Fibroblast of lung (primary cell): ENCODE measurements around the gene OR6X1. TPM values are rescaled to one million over a fixed set of nuclear protein-coding genes. Genes with fewer than 3 reads are reported as not detected.
"Not testable (repeated sequence)": the region's sequence is repeated elsewhere in the genome, so short reads cannot be mapped to it uniquely, and the experiment has no call there.

Experiments used
- DNase-seq, 2 donors: peaks; one replicate each; pipeline versions ENCODE4 v3.0.0 to v3.0.0-alpha.2; 2010; ENCODE audit warnings: low read depth in 2 of 2
- H2AFZ ChIP-seq: 2 replicates; pipeline ENCODE4 v1.5.1; 2012; ENCODE audit warnings: low read length, control low read depth, inconsistent platforms
- H3K27ac ChIP-seq: 2 replicates; pipeline ENCODE4 v1.5.1; 2011; ENCODE audit warnings: low read length, control low read depth; ENCODE audit not compliant: insufficient read depth
- H3K27me3 ChIP-seq: 2 replicates; pipeline ENCODE4 v1.5.1; 2011; ENCODE audit warnings: mild to moderate bottlenecking, low read length; ENCODE audit not compliant: control insufficient read depth, insufficient read depth
- H3K36me3 ChIP-seq: 2 replicates; pipeline ENCODE4 v1.5.1; 2011; ENCODE audit warnings: low read length; ENCODE audit not compliant: control insufficient read depth, insufficient read depth
- H3K4me1 ChIP-seq: 2 replicates; pipeline ENCODE4 v1.5.1; 2011; ENCODE audit warnings: low read length; ENCODE audit not compliant: control insufficient read depth, insufficient read depth; ENCODE audit errors: extremely low read depth
- H3K4me2 ChIP-seq: 2 replicates; pipeline ENCODE4 v1.5.1; 2011; ENCODE audit warnings: low read length, control low read depth; ENCODE audit not compliant: insufficient read depth; ENCODE audit errors: extremely low read depth
- H3K4me3 ChIP-seq, 4 experiments: fragments of 200-600 bp in 1 of 4; sonication (generic) in 1 of 4; replicated peaks in 1 of 4; 2 replicates each; pipeline ENCODE4 v1.5.1; 2011 to 2016; ENCODE audit warnings: low read length in 4 of 4, low read depth in 3 of 4, mild to moderate bottlenecking in 3 of 4, control low read depth in 2 of 4, inconsistent platforms in 1 of 4, mixed read lengths in 1 of 4; ENCODE audit not compliant: insufficient read depth in 1 of 4; ENCODE audit errors: control extremely low read depth in 1 of 4
- H3K79me2 ChIP-seq: 2 replicates; pipeline ENCODE4 v1.5.1; 2012; ENCODE audit warnings: mild to moderate bottlenecking, low read length, inconsistent platforms; ENCODE audit not compliant: control insufficient read depth, insufficient read depth
- H3K9ac ChIP-seq: 2 replicates; pipeline ENCODE4 v1.5.1; 2011; ENCODE audit warnings: mild to moderate bottlenecking, low read length, control low read depth; ENCODE audit not compliant: insufficient read depth
- H3K9me3 ChIP-seq: 2 replicates; pipeline ENCODE4 v1.5.1; 2012; ENCODE audit warnings: low read depth, low read length; ENCODE audit not compliant: control insufficient read depth, insufficient read depth
- H4K20me1 ChIP-seq: 2 replicates; pipeline ENCODE4 v1.5.1; 2011; ENCODE audit warnings: low read length; ENCODE audit not compliant: control insufficient read depth, insufficient read depth; ENCODE audit errors: extremely low read depth
- CTCF ChIP-seq, 2 donors: IDR thresholded peaks in 1 of 2; conservative IDR thresholded peaks in 1 of 2; 1 replicate in 1 of 2; 2 replicates in 1 of 2; pipeline ENCODE4 v1.5.1; 2011 to 2012; ENCODE audit warnings: low read length in 2 of 2, control low read depth in 1 of 2, inconsistent platforms in 1 of 2, low read depth in 1 of 2, mild to moderate bottlenecking in 1 of 2
- EZH2 ChIP-seq: IDR thresholded peaks from 2 replicates; pipeline ENCODE4 v1.5.1; 2012; ENCODE audit warnings: low read length, control low read depth, mild to moderate bottlenecking; ENCODE audit errors: missing control alignments
- polyA plus RNA-seq, 2 donors: library from polyadenylated mRNA; depleted of rRNA in 1 of 2; stranded (reverse) in 1 of 2; unstranded in 1 of 2; fragments of >200 nt; gene quantifications; 2 replicates each; pipeline ENCODE4 v1.2.1, GENCODE V29; 2011 to 2012; ENCODE audit warnings: missing spikeins in 1 of 2
- total RNA-seq: library from RNA; depleted of rRNA; stranded (reverse); fragments of >200 nt; gene quantifications from 2 replicates; pipeline ENCODE4 v1.2.1, GENCODE V29; 2014

Gene OR6X1
- total and polyA plus RNA-seq, 2 donors (not counting 1 experiment from before 2014, with no cell fraction given) = not detected

- DNase-seq = peak in 1 of 2 donors; percentile 57
- no peak overlapping the region for H3K27ac ChIP-seq
Observed at GRCh38 chr11:123719452-123719851, 34.9 kb downstream of the OR6X1 start.

GRCh38 chr11:123718469-123718868, 35.8 kb downstream of the OR6X1 start:
- H3K4me1 ChIP-seq = no peaks in the 10 kb centered on the region
- no peaks in the 10 kb centered on the region for H3K9me3 ChIP-seq
- no peak for TF ChIP-seq CTCF (conservative IDR thresholded peaks at IDR 0.05 in 1 of 2, IDR thresholded peaks at IDR 0.05 in 1 of 2; ENCODE audit: low read depth in 1 of 2, low read length in 2 of 2)
- TF ChIP-seq EZH2 = no peak
- no peak overlapping the region for H3K4me3 ChIP-seq
- no peak overlapping the region for H3K4me2 ChIP-seq
- no peak for DNase-seq
- no peaks in the 10 kb centered on the region for H3K27me3 ChIP-seq
- no peak overlapping the region for H3K27ac ChIP-seq
- H4K20me1 ChIP-seq = no peaks in the 10 kb centered on the region
- no peak overlapping the region for H3K9ac ChIP-seq
- no peaks in the 10 kb centered on the region for H3K36me3 ChIP-seq
- H2AFZ ChIP-seq = no peak overlapping the region
- no peaks in the 10 kb centered on the region for H3K79me2 ChIP-seq

More at GRCh38 chr11:123719452-123719851, 34.9 kb downstream of the OR6X1 start:
- no peak overlapping the region for H3K9ac ChIP-seq
- no peak overlapping the region for H3K4me2 ChIP-seq
- H3K27me3 ChIP-seq = no peaks in the 10 kb centered on the region
- no peak overlapping the region for H2AFZ ChIP-seq
- TF ChIP-seq CTCF (conservative IDR thresholded peaks at IDR 0.05 in 1 of 2, IDR thresholded peaks at IDR 0.05 in 1 of 2; ENCODE audit: low read depth in 1 of 2, low read length in 2 of 2) (no peak), EZH2 (no peak)
- no peaks in the 10 kb centered on the region for H4K20me1 ChIP-seq
- no peaks in the 10 kb centered on the region for H3K9me3 ChIP-seq
- no peaks in the 10 kb centered on the region for H3K79me2 ChIP-seq
- H3K36me3 ChIP-seq = no peaks in the 10 kb centered on the region
- no peak overlapping the region for H3K4me3 ChIP-seq
- H3K4me1 ChIP-seq = no peaks in the 10 kb centered on the region

GRCh38 chr11:123718063-123718462, 36.3 kb downstream of the OR6X1 start:
- Histone ChIP-seq H3K79me2 (no peaks in the 10 kb centered on the region), H3K36me3 (no peaks in the 10 kb centered on the region), H3K4me1 (no peaks in the 10 kb centered on the region), H3K4me2 (no peak overlapping the region), H3K4me3 (no peak overlapping the region), H3K9ac (no peak overlapping the region), H3K9me3 (no peaks in the 10 kb centered on the region), H3K27ac (no peak overlapping the region), H2AFZ (no peak overlapping the region), H4K20me1 (no peaks in the 10 kb centered on the region), H3K27me3 (no peaks in the 10 kb centered on the region)
- TF ChIP-seq EZH2 = no peak
- TF ChIP-seq CTCF (conservative IDR thresholded peaks at IDR 0.05 in 1 of 2, IDR thresholded peaks at IDR 0.05 in 1 of 2; ENCODE audit: low read depth in 1 of 2, low read length in 2 of 2) = no peak
- no peak for DNase-seq

GRCh38 chr11:123712627-123713026, 41.7 kb downstream of the OR6X1 start:
- H3K27ac ChIP-seq, H4K20me1 ChIP-seq, H3K4me3 ChIP-seq, H2AFZ ChIP-seq, H3K9me3 ChIP-seq, H3K79me2 ChIP-seq, DNase-seq, H3K4me2 ChIP-seq, H3K9ac ChIP-seq, H3K36me3 ChIP-seq, H3K27me3 ChIP-seq, H3K4me1 ChIP-seq: not testable (repeated sequence)
